GM18867 (cell line): ENCODE data around the gene SHANK1.

Source experiments
- ATAC-seq: cut with Tn5 transposase; IDR thresholded peaks from one replicate; pipeline ENCODE4 v1.9.1; 2021; ENCODE audit warnings: mild to moderate bottlenecking, moderate library complexity; ENCODE audit not compliant: unreplicated experiment

The SHANK1 gene

DNA sequence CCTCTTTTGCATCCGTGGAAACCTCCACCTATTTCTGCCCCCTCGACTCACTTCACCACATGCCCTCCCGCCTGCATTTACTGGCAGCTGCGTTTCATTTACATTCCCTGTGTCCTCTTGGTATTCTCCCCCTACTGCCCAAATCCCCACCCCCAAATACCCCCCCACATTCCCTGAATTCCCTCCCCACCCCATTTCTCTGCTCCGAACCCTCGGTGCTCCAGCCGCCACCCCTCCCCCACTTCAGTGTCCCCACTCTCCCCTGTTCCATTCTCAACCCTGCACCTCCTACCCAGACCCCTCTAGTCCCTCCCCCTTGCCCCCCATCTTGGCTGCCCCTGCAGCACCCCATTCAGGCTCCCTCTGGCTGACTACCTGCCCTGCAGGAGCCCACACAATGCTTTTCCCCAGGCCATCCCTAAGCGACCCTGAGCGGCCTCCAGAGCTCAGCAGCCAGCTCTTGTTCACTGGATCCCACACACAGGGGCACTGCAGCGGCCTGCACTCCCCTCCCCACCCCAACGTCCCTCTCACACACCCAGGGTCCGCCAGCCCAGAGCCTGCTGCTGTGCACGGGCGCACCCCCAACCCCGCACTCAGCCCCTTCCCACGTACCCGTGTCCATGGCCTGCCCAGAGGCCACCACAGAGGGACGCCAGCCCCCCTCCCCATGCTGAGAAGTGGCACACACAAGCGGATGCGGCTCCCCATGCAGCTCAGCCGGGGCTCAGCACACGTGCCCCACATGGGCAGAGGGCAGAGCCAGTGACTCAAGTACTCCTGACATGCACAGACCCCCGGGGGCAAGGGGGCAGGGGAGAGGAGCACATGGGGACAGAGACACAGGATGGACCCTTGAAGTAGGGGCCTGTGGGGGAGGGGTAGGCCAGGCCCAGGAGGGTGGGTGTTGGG is 26.3 kb downstream of the SHANK1 start:
- no peak for ATAC-seq

DNA sequence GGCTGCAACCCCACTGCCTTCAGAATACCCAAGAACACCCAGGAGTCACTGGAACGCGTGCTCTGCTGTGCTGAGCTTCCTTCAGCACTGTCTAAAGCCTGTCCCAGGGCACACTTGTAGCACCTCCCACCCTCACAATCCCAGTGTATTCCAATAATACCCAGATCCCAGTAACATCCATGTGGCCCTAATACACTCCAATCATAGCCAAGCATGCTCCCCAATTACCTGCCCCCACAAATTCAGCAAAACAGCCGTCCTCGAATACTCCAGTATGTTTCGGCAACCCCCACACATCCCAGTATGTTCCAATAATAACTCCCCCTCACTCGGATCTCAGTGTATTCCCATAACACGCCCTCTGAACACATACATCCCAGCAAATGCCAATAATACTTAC is 29.2 kb downstream of the SHANK1 start:
- no peak for ATAC-seq

DNA sequence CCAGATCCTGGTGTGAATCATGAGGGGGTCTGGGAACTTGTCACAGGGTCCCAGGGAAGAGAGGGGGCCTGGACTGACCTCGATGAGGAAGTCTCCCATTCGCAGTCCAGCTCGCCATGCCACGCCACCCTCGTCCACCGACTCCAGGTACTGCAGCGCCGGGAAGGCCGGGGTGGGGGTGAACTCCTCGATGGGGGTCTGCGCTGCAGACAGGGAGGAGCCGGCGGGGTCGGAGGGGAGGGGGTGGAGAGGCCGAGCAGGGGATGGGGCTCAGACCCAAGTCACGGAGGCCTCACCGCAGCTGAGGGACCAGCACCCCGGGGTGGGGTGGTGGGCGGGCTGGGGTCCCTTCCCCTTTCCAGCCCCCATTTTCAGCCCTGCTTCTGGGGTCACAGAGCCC is 30.8 kb downstream of the SHANK1 start:
- ATAC-seq: no peak

DNA sequence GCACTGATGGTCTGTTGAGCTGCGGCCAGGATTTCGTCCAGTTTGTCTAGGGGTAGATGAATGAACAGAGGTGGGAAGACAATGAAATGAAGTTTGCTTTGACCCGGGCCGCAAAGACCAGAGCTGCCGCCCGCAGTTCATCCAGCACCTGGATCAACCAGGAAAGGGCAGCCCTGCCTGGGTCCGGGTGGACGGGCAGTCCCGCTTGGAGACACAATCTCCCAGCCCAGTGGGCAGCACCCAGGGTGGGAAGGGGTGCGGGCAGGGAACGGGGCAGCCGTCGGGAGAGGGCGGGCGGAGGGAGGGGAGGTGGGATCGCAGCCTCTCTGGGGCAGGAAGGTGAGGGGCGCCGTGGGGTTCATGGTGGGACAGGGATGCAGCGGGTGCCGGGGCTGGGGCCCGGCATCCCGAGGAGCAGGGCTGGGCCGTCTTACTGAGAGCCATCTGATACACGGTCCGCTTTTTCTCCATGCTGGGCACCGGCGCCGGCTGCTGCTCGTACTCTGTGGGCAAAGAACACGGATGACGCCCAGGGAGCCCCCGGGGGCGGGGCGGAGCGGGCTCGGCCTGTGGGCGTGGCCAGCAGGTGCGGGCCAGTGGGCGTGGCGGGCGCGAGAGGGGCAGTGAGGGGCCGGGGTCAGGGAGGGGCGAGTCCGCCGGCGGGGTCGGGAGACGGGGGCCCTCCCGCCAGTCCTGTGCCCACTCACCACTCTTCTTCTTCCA is 33.1 kb downstream of the SHANK1 start:
- ATAC-seq: no peak

DNA sequence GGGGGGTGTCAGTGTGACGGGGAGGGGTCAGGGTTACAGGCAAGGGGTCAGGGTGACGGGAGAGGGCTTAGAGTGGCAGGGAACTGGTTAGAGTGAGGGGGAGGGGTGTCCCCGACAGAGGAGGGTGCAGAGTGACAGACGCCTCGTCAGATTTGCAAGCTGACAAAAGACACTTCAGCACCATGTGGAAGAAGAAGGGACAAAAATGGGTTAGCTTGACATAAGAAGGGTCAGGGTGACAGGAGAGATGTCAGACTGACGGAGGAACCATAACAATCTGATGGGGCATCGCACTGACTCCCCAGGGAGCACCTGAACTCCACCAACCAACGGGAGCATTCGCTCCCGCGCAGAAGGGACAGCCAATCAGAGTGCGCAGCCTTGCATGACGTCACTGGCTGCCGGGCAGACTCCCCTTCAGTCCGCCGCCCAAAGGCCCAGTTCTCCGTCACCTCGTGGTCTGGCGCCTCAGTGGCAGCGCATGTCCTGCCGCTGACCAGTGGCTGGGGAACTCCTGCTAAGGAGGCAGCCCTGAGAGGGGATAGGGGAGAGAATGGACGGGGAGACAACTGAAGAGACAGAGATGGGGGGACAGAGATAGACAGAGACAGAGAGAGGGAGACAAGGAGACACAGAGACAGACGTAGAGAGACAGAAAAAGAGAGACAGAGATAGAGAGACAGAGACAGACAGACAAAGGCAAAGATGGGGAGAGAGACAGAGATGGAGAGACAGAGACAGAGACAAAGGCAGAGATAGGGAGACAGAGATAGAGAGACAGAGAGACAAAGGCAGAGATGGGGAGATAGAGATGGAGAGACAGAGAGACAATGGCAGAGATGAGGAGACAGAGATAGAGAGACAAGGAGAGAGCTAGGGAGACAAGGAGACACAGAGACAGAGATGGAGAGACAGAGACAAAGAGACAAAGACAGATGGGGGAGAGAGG is 40.2 kb downstream of the SHANK1 start:
- peak; percentile 74 for ATAC-seq

DNA sequence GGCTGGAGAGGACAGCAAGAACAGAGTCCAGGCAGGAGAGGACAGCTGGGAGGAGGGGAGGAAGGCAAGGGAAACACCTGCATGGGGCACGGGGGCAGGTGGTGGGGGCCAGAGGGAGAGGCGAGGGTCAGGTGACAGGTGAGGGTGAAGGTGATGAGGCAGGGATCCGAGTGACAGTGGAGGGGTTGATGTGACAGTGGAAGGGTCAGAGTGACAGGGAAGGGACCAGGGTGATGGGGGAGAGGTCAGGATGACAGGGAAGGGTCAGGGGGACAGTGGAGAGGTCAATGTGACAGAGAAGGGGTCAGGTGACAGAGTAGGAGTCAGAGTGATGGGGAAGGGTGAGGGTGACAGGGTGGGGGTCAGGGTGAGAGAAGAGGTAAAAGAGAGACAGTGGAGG is 41.3 kb downstream of the SHANK1 start:
- no peak for ATAC-seq

- no peak for ATAC-seq
Measured at GRCh38 chr19:50677636-50678035, 42.0 kb downstream of the SHANK1 start.

GRCh38 chr19:50676625-50677197 is 42.9 kb downstream of the SHANK1 start:
- ATAC-seq: no peak

DNA sequence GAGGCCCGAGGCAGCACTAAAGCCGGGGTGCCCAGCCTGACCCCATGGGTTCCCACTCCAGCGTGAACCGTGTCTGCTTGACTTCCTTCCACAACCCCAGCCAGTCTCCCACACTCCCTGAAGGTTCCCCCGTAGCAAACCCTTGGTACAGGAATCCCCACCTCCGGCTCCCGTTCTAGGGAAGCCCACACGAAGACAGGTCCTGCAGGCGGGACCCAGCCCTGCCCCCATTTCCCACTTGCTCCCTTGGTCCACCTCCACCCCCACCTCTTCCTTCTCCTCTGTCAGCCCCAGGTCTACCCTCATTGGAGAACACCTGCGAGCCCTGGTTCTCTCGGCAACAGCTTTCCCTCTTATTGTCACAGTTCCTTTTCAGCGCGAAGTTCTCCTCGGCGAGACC is 46.5 kb downstream of the SHANK1 start:
- ATAC-seq: no peak

DNA sequence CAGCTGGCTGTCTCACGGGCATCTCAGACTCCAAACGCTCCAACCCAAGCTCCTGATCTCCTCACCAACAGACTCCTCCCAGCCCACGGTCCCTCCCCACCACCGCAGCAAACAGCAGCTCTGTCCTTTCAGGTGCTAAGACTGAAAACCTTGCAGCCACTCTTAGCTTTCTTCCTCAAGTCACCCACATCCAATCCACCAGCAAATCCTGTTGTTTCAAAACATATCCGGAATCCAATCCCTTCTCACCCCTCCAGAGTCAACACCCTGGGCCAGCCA is 49.6 kb downstream of the SHANK1 start:
- ATAC-seq: no peak

- no peak for ATAC-seq
Measured at GRCh38 chr19:50669302-50670101, 50.1 kb downstream of the SHANK1 start.

GRCh38 chr19:50668879-50669278 is 50.7 kb downstream of the SHANK1 start:
- no peak for ATAC-seq

GRCh38 chr19:50668416-50668815 is 51.2 kb downstream of the SHANK1 start:
- no peak for ATAC-seq

DNA sequence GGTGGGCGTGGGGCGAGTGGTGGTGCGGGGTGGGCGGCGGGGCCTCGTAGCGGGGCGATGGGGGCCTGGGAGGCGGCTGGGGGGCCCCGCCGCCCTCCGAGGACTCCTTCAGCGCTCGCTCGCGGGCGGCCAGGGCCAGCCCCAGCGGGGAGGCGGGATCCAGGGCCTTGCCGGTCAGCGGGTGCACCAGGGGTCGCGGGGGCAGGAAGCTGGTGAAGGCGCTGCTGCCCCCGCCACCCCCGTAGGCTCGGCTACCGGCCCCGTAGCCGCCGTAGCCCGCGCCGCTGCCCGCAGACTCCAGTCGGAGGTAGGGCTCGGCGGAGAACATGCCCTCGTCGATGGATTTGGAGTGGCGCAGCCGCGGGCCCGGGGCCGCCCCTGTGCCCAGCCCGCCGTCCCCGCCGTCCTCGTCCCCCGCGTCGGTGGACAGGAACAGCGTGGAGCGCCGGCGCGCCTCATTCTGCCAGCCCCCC is 51.8 kb downstream of the SHANK1 start:
- ATAC-seq: no peak

DNA sequence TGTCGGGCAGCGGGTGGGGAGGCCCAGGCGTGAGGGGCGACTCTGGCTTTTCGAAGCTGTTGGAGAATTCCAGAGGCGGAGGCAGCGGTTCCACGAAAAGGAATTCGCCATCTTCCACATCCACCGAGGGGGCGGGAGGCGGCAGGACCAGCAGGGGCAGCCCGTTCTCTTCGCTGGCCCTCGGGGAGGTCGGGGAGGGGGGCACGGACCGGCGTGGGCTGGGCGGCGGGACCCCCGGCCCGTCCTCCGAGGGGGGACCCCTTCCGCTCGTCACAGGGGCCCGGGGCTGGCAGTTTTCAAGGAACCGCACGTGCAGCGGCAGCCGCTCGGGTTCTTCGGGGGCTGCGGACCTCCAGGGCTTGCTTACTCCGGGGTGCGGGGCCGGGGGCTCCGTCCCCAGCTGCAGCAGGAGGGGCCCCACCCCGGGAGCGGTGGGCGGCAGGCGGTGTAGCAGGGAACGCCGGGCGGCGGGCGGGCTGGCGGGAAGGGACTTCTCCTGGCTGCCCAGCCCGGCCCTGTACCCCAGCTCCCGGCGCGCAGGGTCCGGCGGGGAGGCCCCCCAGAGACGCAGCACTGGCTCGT is 52.3 kb downstream of the SHANK1 start:
- ATAC-seq: no peak

- no peak for ATAC-seq
Measured at GRCh38 chr19:50666346-50667176, 53.0 kb downstream of the SHANK1 start.

DNA sequence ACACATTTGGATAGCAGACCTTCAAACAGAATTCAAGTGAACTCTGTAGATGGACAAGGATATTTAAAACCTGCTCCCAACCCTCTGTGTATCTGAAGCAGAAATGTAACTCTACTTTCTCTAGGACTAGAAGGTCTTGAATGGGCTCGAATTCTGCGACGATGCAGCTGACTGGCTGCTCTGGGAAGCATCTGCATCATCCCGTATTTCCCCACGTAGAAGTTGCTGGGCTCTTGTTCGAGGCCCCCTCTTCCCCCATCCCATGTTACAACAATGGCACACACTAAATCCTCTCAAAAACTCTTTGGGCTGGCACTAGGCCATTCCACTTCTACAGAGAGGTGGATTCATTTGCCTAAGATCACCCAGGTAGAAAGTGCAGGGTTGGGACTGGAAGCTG is 55.4 kb downstream of the SHANK1 start:
- no peak for ATAC-seq

DNA sequence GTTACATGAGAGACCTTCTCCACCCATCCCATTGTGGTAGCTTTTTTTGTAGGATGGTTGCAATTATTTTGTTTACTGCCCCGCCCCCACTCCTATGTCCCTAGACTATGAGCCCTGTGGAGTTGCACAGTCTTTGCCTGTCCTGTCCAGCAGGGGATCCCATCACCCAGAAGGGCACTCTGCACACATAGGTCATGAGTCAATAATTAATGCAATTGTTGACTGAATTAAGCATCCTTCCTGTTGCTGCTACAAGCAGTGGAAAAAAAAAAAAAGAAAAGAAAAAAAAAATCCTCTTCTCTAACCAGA is 56.2 kb downstream of the SHANK1 start:
- no peak for ATAC-seq
